SH-SY5Y (cell line): ENCODE data around the gene NCKAP5.
A peak's percentile ranks its signal among the peaks of the same experiment; 100 is the strongest.

Experiments used
- GATA2 ChIP-seq: IDR thresholded peaks from 2 replicates; pipeline ENCODE4 v1.6.1; 2011; ENCODE audit warnings: mild to moderate bottlenecking, low read depth, low read length
- GATA3 ChIP-seq: IDR thresholded peaks from 2 replicates; pipeline ENCODE4 v1.6.1; 2011; ENCODE audit warnings: low read depth, mild to moderate bottlenecking, low read length, moderate library complexity

- TF ChIP-seq GATA3 (no peak; the same call in 1 of the 2 replicates), GATA2 (peak; percentile 51)
Measured at GRCh38 chr2:133169274-133169912, 398.9 kb downstream of the NCKAP5 start.
